T-helper 1 cell (primary cell): Measurements from ENCODE around the gene GALNT1.

ENCODE experiments used
- DNase-seq, 5 donors: peaks; one replicate each; pipeline ENCODE4 v3.0.0-alpha.2; 2012 to 2020

GALNT1 gene

DNA sequence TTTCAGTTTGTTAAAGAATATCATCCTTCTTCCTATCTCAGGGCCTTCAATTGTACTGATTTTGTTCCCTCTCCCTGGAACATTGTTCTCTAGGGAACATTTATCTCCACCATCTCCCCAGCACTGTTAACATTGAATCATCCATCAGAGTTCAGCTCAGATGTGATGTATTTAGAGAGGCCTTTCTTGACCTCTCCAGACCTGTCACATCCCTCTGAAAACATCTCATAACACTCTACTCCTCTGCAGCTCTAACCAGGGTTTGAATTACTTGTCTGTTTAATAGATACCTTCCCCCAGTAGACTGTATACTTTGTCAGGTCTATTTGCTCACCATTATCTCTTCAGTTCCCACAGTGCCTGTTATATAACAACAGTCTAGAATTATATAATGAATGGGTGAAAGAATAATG, 98.6 kb downstream of the GALNT1 start:
- no peak for DNase-seq

DNA sequence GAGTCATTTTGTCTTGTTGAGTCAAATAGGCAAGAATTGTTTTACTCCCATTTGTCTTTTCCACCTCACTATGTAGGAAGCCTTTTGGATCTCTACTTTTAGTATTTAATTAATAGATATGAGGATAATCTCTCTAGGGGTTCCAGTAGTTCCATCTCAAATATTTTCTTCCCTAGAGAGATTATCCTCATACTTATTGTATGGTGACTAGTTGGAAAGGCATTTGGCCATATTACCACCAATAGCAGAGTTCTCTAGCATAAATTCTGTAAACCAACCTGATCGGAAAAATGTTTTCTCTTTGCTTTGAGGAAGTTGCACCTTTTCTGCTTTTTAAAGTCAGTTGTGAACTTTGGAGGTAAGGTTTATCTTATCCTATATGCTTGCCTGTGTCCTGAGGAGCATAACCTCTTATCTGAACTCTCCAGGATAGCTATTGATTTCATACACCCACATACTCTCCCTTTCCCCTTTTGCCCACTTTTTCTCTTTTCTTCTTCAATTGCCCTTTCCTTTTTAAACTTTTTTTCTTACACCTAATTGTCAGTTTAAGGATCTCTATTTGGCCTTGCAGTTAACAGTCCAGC, 100.8 kb downstream of the GALNT1 start:
- DNase-seq = no peak

DNA sequence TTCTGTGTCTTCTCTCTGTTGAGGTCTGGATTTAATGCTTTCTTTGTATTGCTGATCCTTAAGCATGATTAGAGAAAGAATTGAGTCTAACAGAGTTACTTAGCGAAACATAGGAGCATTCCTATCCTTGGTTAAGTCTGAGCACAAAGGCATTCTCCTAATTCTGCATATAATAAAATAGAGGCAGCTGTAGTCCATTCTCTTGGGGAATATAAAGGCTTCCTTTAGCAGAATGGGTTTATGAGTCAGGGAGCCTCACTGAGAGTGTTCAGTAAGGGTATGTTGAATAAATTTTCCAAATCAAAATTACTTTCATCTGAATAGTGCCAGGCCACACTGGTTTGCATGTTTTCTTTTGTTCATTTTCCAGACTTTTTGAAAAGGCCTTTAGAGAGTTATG, 101.5 kb downstream of the GALNT1 start:
- no peak for DNase-seq

DNA sequence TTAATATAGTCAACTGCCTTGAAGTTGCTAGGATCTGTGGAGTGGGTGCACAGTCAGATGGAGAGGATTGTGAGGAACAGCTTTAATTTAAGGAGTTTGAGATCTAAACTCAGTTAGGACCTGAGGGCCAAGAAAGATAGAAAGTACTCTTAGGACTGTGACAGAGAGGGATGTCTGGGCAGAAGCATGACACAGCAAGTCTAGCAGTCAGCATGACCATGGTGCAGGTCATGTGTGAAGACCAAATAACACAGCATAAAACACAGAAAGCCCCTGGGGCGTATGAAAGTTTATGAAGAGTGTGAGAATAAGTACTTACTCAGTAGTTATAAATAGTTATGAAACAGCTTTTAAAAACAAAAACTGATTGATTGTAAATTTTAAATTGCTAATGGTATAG, 107.2 kb downstream of the GALNT1 start:
- no peak for DNase-seq

DNA sequence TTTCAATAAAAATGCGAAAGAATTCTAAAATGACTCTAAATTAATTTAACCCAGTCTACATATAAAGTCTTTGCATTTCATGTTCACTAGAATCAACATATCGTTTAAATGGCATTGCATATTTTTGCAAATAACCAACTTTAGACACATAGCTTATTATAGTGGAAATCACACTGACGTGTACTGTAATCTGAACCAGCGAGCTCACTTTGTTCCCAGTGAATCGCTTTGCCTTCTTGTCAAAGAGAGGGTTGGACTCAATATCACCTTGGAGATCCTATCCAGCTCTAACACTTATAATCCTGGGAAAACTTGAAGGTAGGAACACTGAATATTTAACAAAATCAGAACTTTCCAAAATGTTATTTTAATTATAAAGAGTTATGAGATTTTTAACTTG, 108.2 kb downstream of the GALNT1 start:
- no peak for DNase-seq

DNA sequence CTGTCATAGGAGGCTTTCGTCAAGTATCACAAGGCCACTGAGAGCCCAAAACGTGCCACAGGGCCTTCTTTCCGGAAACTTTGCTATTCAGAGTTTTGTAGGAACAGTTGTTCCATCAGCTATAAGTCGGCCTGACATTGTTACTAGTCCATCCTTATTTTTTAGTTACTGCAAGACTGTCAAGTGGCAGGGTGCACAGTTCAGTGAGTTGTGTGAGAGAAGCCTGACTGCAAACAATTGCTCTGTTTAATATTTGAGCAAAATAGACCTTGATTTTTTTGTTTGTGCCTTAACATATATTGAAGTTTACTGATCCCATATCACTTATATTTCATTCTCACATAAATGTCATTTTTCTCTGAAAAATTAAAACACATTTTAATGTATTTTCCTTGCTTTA, 110.1 kb downstream of the GALNT1 start:
- DNase-seq = no peak

DNA sequence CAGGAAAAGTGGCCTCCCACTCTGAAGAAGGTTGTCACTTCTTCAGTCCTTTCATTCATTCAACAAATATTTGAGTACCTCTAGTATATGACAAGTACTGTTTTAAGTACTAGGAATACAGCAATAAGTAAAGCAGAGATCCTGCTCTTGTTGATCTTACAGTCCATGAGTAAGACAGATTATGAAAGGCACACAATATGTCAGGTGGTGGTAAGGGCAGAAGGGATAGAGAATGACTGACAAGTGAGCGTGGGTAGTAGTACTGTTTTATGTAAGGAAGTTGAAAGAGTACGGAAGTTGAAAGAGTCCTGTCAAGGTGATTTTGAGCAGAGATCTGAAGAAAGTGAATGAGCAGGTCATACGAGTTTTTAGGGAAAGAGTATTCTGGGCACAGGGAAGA, 111.3 kb downstream of the GALNT1 start:
- no peak for DNase-seq

DNA sequence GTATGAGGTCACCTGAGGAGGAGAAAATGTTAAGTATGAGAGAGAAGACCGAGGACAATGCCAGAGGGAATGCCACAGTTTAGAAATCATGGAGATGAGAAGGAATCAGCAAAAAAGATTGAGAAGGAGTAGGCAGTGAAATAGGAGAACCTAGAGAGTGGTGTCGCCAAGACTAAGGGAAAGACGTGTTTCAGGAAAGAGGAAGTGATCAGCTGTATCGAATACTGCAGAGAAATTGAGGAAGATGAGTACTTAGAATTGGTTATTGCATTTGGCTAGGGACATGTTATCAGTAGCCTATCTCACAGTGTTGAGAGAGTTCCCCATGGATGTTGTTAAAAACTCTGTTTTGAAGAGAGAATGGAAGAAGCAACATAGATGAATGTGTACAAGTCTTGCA, 112.3 kb downstream of the GALNT1 start:
- DNase-seq = no peak

DNA sequence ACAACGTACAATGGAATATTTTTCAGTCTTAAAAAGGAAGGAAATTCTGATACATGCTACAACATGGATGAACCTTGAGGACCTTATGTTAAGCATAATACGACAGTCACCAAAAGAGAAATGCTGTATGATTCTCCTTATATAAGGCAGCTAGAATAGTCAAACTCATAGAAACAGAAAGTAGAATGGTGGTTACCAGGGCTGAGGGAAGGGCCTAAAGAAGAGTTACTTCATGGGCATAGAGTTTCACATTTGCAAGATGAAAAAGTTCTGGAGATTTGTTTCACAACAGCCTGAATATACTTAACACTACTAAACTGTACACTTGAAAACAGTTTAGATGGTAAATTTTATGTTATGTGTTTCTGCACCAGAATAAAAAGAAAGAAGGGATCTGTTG, 113.3 kb downstream of the GALNT1 start:
- peak in 1 of 5 donors; percentile 12 for DNase-seq

DNA sequence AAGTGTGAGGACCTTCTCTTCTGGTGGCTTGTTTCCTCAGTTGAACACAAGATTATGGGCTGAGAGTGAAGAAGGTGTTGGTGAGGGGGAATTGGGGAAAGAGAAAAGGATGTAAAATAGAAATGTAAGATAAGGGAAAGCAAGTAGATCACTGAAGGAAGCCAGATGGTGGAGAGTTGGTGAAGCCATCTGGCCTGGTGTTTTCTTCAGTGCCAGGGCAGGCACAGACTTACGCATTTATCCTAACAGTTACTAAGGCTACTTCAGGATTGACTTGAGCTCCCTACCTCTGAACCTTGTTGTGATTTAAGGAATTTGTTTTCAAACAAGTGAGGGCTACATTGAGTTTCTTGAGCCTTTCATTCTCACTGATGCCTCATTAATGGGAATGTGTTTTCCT, 113.8 kb downstream of the GALNT1 start:
- no peak for DNase-seq

DNA sequence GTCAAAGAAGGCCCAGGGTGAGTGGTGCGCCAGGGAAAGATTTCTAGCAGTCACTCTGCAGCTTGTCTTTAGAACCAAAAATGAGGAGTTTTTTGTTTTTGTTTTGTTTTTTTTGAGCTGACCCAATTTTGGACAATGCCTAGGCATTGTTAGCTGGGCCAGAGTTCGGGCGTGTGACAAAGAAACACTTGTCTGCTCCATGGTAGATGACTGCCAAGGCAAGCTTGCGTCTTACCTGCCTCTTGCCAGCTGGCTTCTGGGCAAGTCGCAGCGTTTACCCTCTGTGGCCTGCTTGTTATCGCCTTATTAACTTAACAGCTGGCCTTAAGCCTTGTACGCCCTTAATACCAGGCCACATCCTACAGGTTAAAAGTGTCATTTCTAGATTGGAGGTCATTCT, 114.3 kb downstream of the GALNT1 start:
- no peak for DNase-seq

DNA sequence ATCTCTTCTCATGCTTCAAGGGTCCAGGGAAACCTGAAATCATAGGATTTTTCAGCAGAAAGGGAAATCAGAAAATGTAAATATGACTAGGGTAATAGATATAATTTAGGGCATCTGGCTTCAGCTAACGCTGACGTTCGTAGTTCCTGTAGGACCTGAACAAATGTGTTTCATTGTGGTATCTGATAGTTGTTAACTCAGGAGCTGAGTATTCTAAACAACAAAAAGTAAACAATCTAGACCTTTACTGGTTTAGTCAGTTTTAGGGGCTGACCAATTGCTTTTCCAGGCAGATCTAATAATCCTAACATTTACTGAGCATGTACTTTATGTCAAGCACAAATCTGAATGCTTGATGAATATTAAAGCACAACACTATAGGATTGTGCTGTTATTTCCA, 114.8 kb downstream of the GALNT1 start:
- no peak for DNase-seq

DNA sequence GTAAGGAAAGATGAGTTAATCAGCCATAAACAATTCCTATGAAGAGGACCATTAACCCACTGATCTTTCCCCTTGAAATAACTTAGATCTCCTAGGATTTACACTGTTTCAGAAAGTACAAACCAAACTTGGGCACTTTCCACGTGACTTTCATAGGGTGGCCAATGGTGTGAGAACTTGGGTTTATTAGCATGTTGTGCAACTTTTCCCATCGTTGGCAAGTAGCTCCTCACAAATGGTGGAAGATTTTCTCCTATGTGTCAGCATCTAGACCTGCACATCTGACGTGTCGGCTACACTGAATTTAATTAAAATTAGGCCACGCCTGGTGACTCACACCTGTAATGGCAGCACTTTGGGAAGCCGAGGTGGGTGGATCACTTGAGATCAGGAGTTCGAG, 116.3 kb downstream of the GALNT1 start:
- no peak for DNase-seq

DNA sequence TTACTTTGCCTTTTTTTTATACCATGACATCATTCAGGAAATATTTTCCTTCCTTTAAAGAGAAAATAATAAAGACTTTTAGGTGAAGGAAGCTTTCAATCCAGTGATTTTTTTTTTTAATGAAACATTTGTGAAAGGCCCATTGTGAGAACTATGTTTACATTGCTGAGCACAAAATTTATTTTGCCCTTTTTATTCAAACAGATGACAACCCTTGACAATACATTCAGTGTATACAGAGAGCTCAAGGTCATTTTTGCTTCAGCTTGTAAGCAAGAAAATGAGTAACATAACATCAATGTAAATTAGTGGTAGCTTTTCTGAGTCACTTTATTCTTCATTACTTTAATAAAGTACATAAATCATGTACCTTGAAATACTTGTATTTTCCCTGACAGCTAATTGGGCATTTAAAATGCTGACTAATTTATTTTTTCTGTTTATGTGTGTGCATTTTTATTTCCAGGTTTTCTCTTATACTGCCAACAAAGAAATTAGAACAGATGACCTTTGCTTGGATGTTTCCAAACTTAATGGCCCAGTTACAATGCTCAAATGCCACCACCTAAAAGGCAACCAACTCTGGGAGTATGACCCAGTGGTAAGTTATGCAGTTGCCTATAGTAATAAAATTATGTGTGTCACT, 121.6 kb downstream of the GALNT1 start:
- no peak for DNase-seq

DNA sequence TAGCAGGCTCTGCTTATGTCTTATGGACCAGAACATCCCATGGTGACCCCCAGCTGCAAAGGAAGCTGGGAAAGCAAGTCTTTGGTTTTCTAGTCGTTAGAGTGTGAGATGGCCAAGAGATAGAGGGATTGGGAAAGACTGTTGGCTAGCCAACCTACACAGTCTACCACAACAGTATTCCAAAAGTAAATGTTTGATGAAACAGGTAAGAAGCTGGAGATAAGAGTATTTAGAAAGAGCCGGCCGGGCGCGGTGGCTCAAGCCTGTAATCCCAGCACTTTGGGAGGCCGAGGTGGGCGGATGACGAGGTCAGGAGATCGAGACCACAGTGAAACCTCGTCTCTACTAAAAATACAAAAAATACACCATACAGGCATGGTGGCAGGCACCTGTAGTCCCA, 124.4 kb downstream of the GALNT1 start:
- no peak for DNase-seq

DNA sequence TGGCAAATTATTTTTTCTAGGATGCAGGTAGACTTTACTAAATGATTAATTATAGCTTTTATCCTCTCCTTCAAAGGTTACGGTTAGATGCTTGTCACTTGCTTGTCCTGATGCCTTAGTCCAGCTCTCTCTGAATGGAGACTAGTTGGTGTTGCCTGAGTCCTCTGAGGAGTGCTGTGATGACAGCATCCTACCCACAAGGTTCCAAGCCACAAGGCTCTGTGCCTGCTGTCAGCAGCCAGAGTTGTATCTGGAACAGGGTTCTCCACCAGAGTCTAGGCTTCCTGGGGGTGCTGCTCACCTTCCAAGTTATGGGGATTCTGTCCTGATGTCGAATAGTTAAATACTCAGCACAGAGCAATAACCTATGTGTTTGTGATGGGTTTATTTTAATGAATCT, 125.7 kb downstream of the GALNT1 start:
- DNase-seq = no peak

DNA sequence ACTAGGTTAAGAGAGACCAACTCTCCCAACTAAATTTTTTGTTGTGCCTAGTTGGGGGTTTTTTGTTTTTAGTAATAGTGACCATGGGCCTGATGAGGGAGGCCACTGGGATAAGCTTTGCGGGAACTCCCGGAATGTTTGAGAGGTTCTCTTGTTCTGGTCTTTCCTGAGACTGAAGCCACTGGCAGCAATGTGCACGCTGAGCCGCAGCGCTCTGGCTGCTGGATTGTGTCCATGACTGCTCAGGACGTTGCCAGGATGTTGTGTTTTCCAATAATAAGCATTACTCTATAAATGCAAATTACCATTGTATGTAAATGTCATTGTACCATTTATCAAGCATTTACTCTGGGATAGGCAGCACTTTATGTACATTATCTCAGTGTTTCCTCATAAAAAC, 126.1 kb downstream of the GALNT1 start:
- DNase-seq = no peak

DNA sequence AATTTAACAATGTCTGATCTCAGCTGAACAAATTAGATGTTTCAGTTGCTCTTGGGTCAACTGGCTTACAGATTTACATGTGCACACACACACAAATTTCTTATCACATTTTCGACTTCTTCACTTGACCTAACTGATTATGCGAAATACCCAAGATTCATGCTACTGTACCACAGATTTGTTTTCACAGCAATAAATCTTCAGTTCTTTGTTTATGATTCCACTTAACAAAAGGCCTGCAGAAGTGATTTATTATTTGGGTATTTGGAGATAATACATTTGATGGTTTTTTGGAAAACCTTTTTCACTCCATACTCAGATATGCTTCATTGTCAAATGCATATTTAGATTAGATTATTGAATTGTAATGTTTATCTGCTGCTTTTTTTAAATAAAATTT, 129.0 kb downstream of the GALNT1 start:
- no peak for DNase-seq

DNA sequence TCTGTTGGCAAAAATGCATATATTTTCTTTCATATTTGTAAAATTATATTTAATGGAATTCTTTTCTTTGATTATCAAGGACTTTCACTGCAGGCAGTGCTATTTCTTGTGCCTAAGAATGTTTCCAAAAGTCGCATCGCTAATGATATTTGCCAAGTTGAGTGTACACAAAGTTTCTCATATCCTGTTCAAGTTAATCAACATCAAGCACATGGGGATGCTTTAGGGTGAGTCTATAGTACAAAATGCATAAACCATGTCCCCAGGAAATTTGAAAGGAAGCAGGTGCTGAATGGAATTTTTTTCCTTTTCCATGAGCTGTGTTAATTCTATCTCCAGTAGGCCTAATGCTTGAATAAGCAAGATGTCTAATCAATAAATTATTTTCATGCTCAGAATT, 129.7 kb downstream of the GALNT1 start:
- no peak for DNase-seq

DNA sequence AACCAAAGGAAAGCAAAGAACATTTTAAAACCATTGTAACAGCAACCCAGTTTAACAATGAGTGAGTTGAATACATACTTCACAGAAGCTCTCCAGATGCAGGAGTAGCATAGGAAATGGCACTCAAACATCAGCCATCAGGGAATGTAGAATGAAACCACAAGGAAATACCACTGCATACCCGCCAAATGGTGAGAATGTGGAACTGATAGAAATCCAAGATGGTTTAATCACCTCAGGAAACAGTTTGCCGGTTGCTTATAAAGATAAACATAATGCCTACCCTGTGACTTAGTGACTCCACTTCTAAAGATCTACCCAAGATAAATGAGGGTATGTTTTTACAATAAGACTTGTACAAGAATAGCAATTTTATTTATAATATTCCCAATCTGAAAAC, 132.0 kb downstream of the GALNT1 start:
- DNase-seq = no peak

DNA sequence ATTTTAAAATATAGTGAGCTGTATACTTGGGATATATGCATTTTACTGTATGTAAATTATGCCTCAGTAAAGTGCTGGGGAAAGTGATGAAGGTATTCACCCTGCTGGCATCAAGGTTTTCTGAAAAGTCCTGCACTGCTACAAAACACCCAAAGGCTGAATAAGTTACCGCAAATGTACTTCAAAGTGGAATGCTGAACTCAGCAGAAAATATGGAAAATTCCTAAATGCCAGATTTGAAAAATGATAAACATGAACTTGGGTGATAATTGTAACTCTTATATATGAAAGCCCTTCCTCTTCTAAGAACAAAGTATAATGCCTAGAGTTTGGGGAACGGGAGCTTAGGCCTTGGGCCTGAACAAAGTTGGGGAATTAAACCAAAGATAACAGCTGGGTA, 133.0 kb downstream of the GALNT1 start:
- DNase-seq = no peak

DNA sequence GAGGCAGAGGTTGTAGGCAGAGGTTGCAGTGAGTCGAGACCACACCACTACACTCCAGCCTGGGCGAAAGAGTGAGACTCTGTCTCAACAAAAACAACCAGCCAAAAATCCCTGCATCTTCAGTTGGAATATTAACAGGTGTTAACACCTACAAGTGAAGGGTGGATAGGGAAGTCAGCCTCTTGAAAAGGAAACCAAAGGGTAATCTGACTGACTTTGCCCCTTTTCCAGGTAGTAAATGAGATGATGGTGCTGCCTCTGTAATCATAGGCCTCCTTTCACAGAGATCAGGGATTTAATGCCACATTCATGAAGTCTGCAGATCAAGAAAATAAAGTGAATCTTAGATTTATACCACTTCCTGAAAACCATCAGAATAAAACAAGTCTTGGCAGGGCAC, 133.6 kb downstream of the GALNT1 start:
- no peak for DNase-seq

DNA sequence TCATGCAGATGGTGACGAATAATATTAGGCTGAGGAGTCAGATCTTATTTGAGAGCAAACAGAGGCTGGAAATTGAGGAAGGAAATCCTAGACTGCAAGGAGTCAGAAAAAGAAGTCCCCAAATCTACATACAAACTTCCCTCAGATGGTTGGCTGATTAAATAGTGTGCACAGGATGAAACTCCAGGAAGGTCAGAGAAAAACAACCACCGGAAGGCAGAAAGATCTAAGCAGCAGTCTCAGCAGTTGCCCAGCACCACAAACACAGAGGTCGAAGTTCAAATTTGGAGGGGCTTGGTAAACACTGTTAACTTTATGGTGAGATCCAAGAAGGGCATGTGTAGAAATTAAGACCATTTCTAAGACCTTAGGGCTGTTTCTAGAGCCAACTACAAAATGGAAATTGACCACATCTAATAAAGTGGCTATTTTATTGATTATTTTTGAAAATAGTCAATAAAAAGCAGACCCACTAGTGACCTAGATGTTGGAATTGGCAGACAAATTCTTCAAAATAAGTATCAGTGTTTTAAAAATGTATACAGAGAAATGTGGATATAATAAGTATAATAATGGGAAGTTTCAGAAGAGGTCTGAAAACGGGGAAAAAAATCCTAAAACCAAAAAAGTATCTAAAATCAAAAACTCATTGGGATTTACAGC, 134.8 kb downstream of the GALNT1 start:
- DNase-seq = no peak

DNA sequence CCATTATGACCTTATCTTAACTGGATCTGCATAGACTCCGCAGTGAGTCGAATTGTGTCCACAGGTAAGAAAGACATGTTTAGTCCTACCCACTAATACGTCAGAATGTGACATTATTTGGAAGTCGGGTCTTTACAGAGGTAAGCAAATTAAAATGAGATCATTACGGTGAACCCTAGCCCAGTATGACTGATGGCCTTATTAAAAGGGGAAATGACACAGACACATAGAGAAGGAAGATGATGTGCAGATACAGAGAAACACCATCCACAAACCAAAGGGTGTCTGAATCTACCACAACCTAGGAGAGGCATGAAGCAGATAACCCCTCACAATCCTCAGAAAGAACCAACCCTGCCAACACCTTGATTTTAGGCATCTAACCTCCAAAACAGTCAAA, 135.6 kb downstream of the GALNT1 start:
- no peak for DNase-seq
